GM18873 (cell line): ENCODE results near the gene ARHGAP12.
A peak's percentile ranks its signal among the peaks of the same experiment; 100 is the strongest.

Source experiments
- ATAC-seq: cut with Tn5 transposase; IDR thresholded peaks from one replicate; pipeline ENCODE4 v1.9.1; 2021; ENCODE audit warnings: mild to moderate bottlenecking, moderate library complexity, moderate number of reproducible peaks; ENCODE audit not compliant: unreplicated experiment, low FRiP score

The ARHGAP12 gene

GRCh38 chr10:31949266-31949665 is 20.6 kb upstream of the ARHGAP12 start:
- no peak for ATAC-seq

DNA sequence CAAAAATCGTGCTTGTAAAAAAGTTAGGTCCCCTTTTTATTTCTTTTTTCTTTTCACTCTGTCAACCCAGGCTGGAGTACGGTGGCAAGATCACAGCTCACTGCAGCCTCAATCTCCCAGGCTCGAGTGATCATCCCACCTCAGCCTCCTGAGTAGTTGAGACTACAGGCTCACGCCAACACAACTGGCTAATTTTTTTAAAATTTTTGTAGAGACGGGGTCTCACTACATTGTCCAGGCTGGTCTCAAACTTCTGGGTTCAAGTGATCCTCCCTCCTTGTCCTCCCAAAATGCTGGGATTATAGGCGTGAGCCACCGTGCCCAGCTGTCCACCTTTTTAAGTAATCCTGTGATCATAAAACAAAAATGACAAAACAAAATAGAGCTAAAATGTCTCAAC is 19.4 kb upstream of the ARHGAP12 start:
- ATAC-seq = no peak

- ATAC-seq = no peak
These were observed 18.7 kb upstream of the ARHGAP12 start for GRCh38 chr10:31947144-31947926.

DNA sequence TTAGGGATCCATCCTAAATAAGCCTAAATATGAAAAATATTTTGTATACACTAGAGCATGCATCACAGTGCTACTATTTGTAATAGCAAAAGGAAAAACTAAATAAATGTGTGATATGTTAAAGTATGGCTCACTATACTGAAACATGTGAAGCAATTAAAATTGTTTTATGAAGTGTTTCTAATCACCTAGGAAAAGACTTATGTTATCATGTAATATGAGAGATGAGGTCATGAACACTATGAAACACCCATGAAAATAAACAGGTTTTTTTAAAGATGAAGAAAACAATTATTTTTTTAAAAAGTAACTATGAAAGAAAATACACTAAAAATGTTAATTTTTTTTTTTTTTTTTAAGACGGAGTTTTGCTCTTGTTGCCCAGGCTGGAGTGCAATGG is 16.8 kb upstream of the ARHGAP12 start:
- ATAC-seq = no peak

DNA sequence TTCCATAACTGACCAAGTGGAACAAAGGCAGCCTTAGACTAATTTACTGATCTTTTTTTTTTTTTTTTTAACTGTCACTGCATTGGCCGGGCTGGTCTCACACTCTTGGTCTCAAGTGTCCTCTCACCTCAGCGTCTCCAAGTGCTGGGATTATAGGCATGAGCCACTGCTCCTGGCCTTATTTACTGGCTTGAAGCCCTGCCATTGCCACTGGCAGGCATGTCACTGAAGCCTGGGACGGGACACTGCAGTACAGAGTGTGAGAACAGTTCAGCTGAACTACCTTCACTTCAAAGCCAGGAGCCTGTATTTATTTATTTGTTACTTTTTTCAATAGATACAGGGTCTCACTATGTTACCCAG is 15.4 kb upstream of the ARHGAP12 start:
- no peak for ATAC-seq

GRCh38 chr10:31942892-31943291 is 14.3 kb upstream of the ARHGAP12 start:
- no peak for ATAC-seq

- ATAC-seq = no peak
These were observed 13.8 kb upstream of the ARHGAP12 start for GRCh38 chr10:31942435-31942834.

- ATAC-seq = no peak
These were observed 12.4 kb upstream of the ARHGAP12 start for GRCh38 chr10:31940839-31941653.

DNA sequence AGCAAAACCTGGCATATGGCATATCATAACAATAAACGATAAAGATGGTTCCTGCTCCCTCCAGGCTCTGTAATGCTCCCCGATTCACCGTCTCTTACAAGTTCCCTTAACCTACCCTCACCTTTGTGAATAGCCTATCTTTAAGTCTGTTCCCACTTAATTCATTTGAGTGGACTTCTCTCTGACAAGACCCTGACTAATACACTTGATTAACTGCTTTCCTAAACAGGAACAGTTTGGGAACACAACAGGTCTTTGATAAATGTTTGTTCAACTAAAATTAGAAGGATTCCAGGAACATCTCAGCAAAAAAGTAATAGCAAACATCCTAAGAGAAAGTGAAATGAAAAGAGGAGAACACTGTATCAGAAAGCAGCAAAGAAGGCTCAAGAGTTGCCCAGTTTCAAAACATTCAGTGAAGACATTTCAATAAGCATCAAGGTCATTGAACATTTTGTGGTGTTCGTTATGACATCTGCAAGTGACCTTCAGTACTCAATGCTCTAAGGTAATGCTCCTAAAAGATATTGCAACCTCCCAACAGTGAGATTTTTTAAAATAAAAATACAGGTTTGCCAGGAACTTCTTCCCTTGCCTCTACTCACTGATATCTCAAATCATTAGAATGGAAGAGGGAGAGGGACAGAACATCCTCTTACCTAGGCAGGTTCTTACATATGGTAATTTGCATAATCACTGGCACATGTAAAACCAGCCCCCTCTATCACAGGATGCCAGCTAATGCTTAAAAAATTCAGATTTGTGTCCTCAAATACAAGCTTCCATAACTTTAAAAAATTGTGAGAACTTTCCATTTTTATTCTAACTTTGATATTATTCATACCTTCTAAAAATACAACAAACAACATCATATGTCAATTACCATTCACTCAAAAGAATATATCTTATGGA is 11.4 kb upstream of the ARHGAP12 start:
- no peak for ATAC-seq

- ATAC-seq = no peak
These were observed 8.7 kb upstream of the ARHGAP12 start for GRCh38 chr10:31937371-31937770.

GRCh38 chr10:31936933-31937332 is 8.3 kb upstream of the ARHGAP12 start:
- ATAC-seq = no peak

- no peak for ATAC-seq
These were observed 7.5 kb upstream of the ARHGAP12 start for GRCh38 chr10:31936086-31936485.

- no peak for ATAC-seq
These were observed 7.0 kb upstream of the ARHGAP12 start for GRCh38 chr10:31935678-31936077.

GRCh38 chr10:31932838-31933237 is 4.2 kb upstream of the ARHGAP12 start:
- no peak for ATAC-seq

GRCh38 chr10:31930856-31931255 is 2.2 kb upstream of the ARHGAP12 start:
- ATAC-seq = no peak

DNA sequence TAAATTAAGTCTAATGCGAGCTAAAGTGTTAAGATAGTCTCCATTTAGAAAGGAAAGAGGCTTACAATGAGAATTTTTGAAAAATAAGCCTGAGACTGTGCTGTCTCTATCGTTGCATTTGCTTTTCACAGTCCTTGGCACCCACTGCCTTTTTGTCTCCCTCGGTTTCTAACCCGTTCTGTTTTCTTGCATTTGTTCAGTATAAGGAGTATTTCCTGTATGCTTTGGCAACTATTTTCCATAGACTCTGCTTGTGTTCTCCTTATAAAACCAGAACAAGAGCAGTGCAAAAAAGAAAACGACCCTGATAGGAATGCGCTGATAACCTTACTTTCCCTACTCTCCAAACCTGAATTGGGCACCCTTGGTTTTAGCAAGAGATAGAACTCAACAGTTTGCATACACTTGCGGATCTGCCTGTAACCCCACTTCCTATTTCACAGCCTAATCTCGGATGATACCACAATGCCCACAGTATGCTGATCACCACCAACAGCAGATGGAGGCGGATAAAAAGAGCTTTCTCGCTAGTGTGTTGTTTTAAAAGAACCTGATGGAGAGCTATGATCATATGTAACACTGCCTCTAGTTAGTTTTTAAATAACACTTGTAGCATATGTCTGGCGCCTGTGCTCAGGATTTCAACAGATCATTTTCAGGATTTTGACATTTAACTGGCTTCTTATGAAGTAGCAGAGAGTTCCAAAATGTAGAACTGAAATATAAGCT is 1.6 kb upstream of the ARHGAP12 start:
- peak; percentile 39 for ATAC-seq

DNA sequence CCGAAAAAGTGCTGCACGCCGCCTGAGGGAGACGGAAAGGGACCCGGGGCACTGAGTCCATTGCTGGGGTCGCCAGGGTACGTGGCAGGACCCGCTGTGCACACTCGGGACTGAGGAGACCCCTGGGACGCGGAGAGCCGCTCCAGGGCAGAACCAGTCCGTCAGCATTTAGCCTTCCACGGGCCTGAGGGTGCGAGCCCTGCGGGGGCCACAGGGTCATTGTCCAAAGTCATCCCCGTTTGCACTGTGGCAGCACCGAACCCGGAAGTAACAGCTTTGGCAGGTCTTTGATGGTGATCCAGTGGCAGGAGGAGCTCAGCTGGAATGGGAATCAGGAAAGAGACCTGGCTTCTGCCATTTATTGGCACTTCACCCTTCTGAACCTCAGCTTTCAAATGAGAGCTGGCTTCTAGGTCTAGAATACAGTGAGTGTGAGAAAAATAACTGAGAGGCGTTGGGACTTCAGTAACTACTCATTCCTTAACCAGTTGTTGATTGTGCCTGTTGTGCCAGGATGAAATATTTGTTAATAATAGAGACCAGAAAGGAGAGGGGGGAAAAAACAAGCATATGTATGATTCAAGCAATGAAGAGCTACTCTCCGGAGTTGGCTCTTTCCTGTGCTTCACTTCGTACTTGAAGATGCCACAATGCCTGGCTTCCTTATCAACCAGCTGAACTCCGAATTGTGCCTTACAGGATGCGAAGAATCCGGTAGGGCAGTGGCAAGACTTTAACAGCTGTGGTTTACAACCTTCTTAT is 811 bp upstream of the ARHGAP12 start:
- no peak for ATAC-seq

- ATAC-seq = peak; percentile 20
These were observed 615 bp downstream of the ARHGAP12 start for GRCh38 chr10:31927884-31928548.

GRCh38 chr10:31927565-31927883 is 1.1 kb downstream of the ARHGAP12 start:
- ATAC-seq = no peak
